Measurements from ENCODE around the gene PTPN5.

Gene PTPN5

GRCh38 chr11:18743900-18744514 lies 47.6 kb downstream of the PTPN5 start:
- Histone ChIP-seq H3K4me1 (ENCODE audit: control insufficient read depth, insufficient read depth, low read length, poor library complexity, severe bottlenecking) (no peaks in the 10 kb centered on the region), H3K36me3 (ENCODE audit: control insufficient read depth, insufficient read depth, low read length) (no peaks in the 10 kb centered on the region), H3K4me3 (ENCODE audit: insufficient read depth, low read depth, low read length, poor library complexity, severe bottlenecking) (no peak overlapping the region), H3K27ac (ENCODE audit: insufficient read depth, low read length, poor library complexity, severe bottlenecking) (no peak overlapping the region), H3K27me3 (replicated peaks; ENCODE audit: control insufficient read depth, insufficient read depth, low read length, poor library complexity, severe bottlenecking) (no peaks in the 10 kb centered on the region), H3K9me3 (ENCODE audit: control insufficient read depth, low read length) (no peaks in the 10 kb centered on the region)
- no peak for DNase-seq

DNA sequence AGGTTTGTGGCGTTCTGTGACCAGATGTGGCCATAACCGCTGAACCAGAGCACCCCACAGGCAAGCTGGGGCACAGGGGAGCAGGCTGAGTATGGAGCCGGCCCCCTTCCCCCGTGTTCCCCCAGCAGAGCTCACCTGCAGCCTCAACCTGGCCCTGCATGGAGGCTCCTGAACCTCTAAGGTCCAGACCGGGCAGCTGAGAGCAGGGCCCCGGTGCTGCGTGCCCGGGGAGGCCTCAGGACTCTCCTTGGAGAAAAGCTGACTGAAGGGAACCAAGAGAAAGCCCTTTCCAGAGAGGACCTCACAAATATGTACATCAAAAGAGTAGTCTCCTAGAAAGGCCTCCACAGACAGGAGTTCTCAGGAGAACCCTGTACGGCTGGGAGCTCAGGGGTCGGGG lies 48.2 kb downstream of the PTPN5 start:
- Histone ChIP-seq H3K4me1 (ENCODE audit: control insufficient read depth, insufficient read depth, low read length, poor library complexity, severe bottlenecking) (no peaks in the 10 kb centered on the region), H3K36me3 (ENCODE audit: control insufficient read depth, insufficient read depth, low read length) (no peaks in the 10 kb centered on the region), H3K9me3 (ENCODE audit: control insufficient read depth, low read length) (no peaks in the 10 kb centered on the region), H3K4me3 (ENCODE audit: insufficient read depth, low read depth, low read length, poor library complexity, severe bottlenecking) (no peak overlapping the region), H3K27ac (ENCODE audit: insufficient read depth, low read length, poor library complexity, severe bottlenecking) (no peak overlapping the region), H3K27me3 (replicated peaks; ENCODE audit: control insufficient read depth, insufficient read depth, low read length, poor library complexity, severe bottlenecking) (no peaks in the 10 kb centered on the region)
- DNase-seq = no peak

- DNase-seq = no peak
- Histone ChIP-seq H3K4me1 (ENCODE audit: control insufficient read depth, insufficient read depth, low read length, poor library complexity, severe bottlenecking) (no peaks in the 10 kb centered on the region), H3K9me3 (ENCODE audit: control insufficient read depth, low read length) (no peaks in the 10 kb centered on the region), H3K4me3 (ENCODE audit: insufficient read depth, low read depth, low read length, poor library complexity, severe bottlenecking) (no peak overlapping the region), H3K36me3 (ENCODE audit: control insufficient read depth, insufficient read depth, low read length) (no peaks in the 10 kb centered on the region), H3K27ac (ENCODE audit: insufficient read depth, low read length, poor library complexity, severe bottlenecking) (no peak overlapping the region), H3K27me3 (replicated peaks; ENCODE audit: control insufficient read depth, insufficient read depth, low read length, poor library complexity, severe bottlenecking) (no peaks in the 10 kb centered on the region)
Observed at GRCh38 chr11:18741783-18742182, 49.8 kb downstream of the PTPN5 start.

GRCh38 chr11:18739685-18740084 lies 51.9 kb downstream of the PTPN5 start:
- DNase-seq = no peak
- no peaks in the 10 kb centered on the region for H3K9me3 ChIP-seq (ENCODE audit: control insufficient read depth, low read length)
- H3K4me3 ChIP-seq (ENCODE audit: insufficient read depth, low read depth, low read length, poor library complexity, severe bottlenecking) = no peak overlapping the region
- no peaks in the 10 kb centered on the region for H3K4me1 ChIP-seq (ENCODE audit: control insufficient read depth, insufficient read depth, low read length, poor library complexity, severe bottlenecking)
- no peaks in the 10 kb centered on the region for H3K36me3 ChIP-seq (ENCODE audit: control insufficient read depth, insufficient read depth, low read length)
- H3K27me3 ChIP-seq (replicated peaks; ENCODE audit: control insufficient read depth, insufficient read depth, low read length, poor library complexity, severe bottlenecking) = no peaks in the 10 kb centered on the region
- no peak overlapping the region for H3K27ac ChIP-seq (ENCODE audit: insufficient read depth, low read length, poor library complexity, severe bottlenecking)

- no peak for DNase-seq
- Histone ChIP-seq H3K9me3 (ENCODE audit: control insufficient read depth, low read length) (no peaks in the 10 kb centered on the region), H3K27me3 (replicated peaks; ENCODE audit: control insufficient read depth, insufficient read depth, low read length, poor library complexity, severe bottlenecking) (no peaks in the 10 kb centered on the region), H3K4me3 (ENCODE audit: insufficient read depth, low read depth, low read length, poor library complexity, severe bottlenecking) (no peak overlapping the region), H3K4me1 (ENCODE audit: control insufficient read depth, insufficient read depth, low read length, poor library complexity, severe bottlenecking) (no peaks in the 10 kb centered on the region), H3K36me3 (ENCODE audit: control insufficient read depth, insufficient read depth, low read length) (no peaks in the 10 kb centered on the region), H3K27ac (ENCODE audit: insufficient read depth, low read length, poor library complexity, severe bottlenecking) (no peak overlapping the region)
Observed at GRCh38 chr11:18737642-18738041, 54.0 kb downstream of the PTPN5 start.

DNA sequence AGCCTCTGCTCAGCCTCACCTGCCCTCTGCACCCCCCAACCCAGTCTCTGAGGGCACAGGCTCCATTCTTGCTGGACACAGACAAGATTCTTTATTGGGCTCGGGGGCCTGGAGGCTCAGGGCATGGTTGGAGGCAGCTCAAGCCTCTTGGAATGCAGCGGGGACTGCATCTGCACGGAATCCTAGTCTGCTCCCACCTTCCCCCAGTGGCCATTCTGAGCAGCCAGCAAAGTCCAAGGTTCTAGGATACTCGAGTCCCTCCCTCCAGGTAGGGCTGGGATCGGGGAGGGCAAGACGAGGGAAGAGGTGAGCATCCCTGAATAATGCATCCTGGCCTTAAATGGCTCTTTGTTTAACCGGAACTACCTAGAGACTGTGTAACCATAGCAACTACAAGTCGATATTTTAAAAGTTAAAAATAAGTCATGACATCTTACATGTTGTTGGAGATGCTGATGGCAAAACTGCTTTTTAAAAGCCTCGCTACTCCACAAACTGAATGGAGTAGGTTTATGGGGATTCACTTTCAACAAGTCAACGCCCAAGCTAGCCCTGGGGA lies 54.9 kb downstream of the PTPN5 start:
- DNase-seq = no peak
- Histone ChIP-seq H3K27me3 (replicated peaks; ENCODE audit: control insufficient read depth, insufficient read depth, low read length, poor library complexity, severe bottlenecking) (no peaks in the 10 kb centered on the region), H3K4me3 (ENCODE audit: insufficient read depth, low read depth, low read length, poor library complexity, severe bottlenecking) (no peak overlapping the region), H3K36me3 (ENCODE audit: control insufficient read depth, insufficient read depth, low read length) (no peaks in the 10 kb centered on the region), H3K27ac (ENCODE audit: insufficient read depth, low read length, poor library complexity, severe bottlenecking) (no peak overlapping the region), H3K4me1 (ENCODE audit: control insufficient read depth, insufficient read depth, low read length, poor library complexity, severe bottlenecking) (no peaks in the 10 kb centered on the region), H3K9me3 (ENCODE audit: control insufficient read depth, low read length) (no peaks in the 10 kb centered on the region)

- Histone ChIP-seq H3K27me3 (replicated peaks; ENCODE audit: control insufficient read depth, insufficient read depth, low read length, poor library complexity, severe bottlenecking) (no peaks in the 10 kb centered on the region), H3K9me3 (ENCODE audit: control insufficient read depth, low read length) (no peaks in the 10 kb centered on the region)
Observed at GRCh38 chr11:18733202-18733601, 58.4 kb downstream of the PTPN5 start.

GRCh38 chr11:18731949-18732821 lies 59.4 kb downstream of the PTPN5 start:
- Histone ChIP-seq H3K4me3 (ENCODE audit: insufficient read depth, low read depth, low read length, poor library complexity, severe bottlenecking) (no peak overlapping the region), H3K27me3 (replicated peaks; ENCODE audit: control insufficient read depth, insufficient read depth, low read length, poor library complexity, severe bottlenecking) (no peaks in the 10 kb centered on the region), H3K27ac (ENCODE audit: insufficient read depth, low read length, poor library complexity, severe bottlenecking) (no peak overlapping the region), H3K9me3 (ENCODE audit: control insufficient read depth, low read length) (no peaks in the 10 kb centered on the region), H3K4me1 (ENCODE audit: control insufficient read depth, insufficient read depth, low read length, poor library complexity, severe bottlenecking) (peaks cover 4% of the 10 kb centered on the region), H3K36me3 (ENCODE audit: control insufficient read depth, insufficient read depth, low read length) (no peaks in the 10 kb centered on the region)
- DNase-seq = peak; percentile 36 to 48 (median 44)

More at GRCh38 chr11:18733202-18733601, 58.4 kb downstream of the PTPN5 start:
- Histone ChIP-seq H3K27ac (ENCODE audit: insufficient read depth, low read length, poor library complexity, severe bottlenecking) (no peak overlapping the region), H3K36me3 (ENCODE audit: control insufficient read depth, insufficient read depth, low read length) (no peaks in the 10 kb centered on the region), H3K4me1 (ENCODE audit: control insufficient read depth, insufficient read depth, low read length, poor library complexity, severe bottlenecking) (no peaks in the 10 kb centered on the region), H3K4me3 (ENCODE audit: insufficient read depth, low read depth, low read length, poor library complexity, severe bottlenecking) (no peak overlapping the region)
- no peak for DNase-seq

DNA sequence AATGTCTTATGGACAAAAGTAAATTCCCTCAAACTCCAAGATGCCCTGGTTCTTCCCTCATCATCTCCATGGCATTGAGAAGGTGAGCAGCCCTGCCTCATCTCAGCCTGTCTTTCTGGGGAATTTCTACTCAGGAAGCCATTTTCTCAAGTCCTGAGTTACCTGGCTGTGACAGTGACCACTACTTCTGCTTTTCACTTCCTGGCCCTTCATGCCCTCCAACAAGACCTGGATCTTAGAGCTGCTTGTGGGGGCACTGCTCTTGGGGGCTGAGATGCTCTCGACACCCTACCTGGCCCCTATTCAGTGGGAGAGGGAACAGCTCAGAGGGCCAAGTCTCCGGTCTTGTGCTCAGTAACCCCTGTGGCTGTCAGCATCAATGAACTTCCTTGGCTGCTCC lies 60.2 kb downstream of the PTPN5 start:
- H3K4me3 ChIP-seq (ENCODE audit: insufficient read depth, low read depth, low read length, poor library complexity, severe bottlenecking) = no peak overlapping the region
- H3K36me3 ChIP-seq (ENCODE audit: control insufficient read depth, insufficient read depth, low read length) = no peaks in the 10 kb centered on the region
- H3K4me1 ChIP-seq (ENCODE audit: control insufficient read depth, insufficient read depth, low read length, poor library complexity, severe bottlenecking) = peaks cover 4% of the 10 kb centered on the region
- H3K27ac ChIP-seq (ENCODE audit: insufficient read depth, low read length, poor library complexity, severe bottlenecking) = no peak overlapping the region
- no peaks in the 10 kb centered on the region for H3K27me3 ChIP-seq (replicated peaks; ENCODE audit: control insufficient read depth, insufficient read depth, low read length, poor library complexity, severe bottlenecking)
- no peaks in the 10 kb centered on the region for H3K9me3 ChIP-seq (ENCODE audit: control insufficient read depth, low read length)
- no peak for DNase-seq

- Histone ChIP-seq H3K9me3 (ENCODE audit: control insufficient read depth, low read length) (no peaks in the 10 kb centered on the region), H3K27me3 (replicated peaks; ENCODE audit: control insufficient read depth, insufficient read depth, low read length, poor library complexity, severe bottlenecking) (no peaks in the 10 kb centered on the region), H3K4me1 (ENCODE audit: control insufficient read depth, insufficient read depth, low read length, poor library complexity, severe bottlenecking) (peaks cover 4% of the 10 kb centered on the region), H3K4me3 (ENCODE audit: insufficient read depth, low read depth, low read length, poor library complexity, severe bottlenecking) (no peak overlapping the region), H3K27ac (ENCODE audit: insufficient read depth, low read length, poor library complexity, severe bottlenecking) (no peak overlapping the region), H3K36me3 (ENCODE audit: control insufficient read depth, insufficient read depth, low read length) (no peaks in the 10 kb centered on the region)
- no peak for DNase-seq
Observed at GRCh38 chr11:18730020-18730419, 61.6 kb downstream of the PTPN5 start.

All from effector memory CD4-positive, alpha-beta T cell (primary cell).